HG03439 (cell line): ENCODE data around the gene USF3.

Source experiments
- ATAC-seq: cut with Tn5 transposase; IDR thresholded peaks from one replicate; pipeline ENCODE4 v1.9.1; 2021; ENCODE audit warnings: mild to moderate bottlenecking, moderate library complexity; ENCODE audit not compliant: unreplicated experiment

The USF3 gene, protein sequence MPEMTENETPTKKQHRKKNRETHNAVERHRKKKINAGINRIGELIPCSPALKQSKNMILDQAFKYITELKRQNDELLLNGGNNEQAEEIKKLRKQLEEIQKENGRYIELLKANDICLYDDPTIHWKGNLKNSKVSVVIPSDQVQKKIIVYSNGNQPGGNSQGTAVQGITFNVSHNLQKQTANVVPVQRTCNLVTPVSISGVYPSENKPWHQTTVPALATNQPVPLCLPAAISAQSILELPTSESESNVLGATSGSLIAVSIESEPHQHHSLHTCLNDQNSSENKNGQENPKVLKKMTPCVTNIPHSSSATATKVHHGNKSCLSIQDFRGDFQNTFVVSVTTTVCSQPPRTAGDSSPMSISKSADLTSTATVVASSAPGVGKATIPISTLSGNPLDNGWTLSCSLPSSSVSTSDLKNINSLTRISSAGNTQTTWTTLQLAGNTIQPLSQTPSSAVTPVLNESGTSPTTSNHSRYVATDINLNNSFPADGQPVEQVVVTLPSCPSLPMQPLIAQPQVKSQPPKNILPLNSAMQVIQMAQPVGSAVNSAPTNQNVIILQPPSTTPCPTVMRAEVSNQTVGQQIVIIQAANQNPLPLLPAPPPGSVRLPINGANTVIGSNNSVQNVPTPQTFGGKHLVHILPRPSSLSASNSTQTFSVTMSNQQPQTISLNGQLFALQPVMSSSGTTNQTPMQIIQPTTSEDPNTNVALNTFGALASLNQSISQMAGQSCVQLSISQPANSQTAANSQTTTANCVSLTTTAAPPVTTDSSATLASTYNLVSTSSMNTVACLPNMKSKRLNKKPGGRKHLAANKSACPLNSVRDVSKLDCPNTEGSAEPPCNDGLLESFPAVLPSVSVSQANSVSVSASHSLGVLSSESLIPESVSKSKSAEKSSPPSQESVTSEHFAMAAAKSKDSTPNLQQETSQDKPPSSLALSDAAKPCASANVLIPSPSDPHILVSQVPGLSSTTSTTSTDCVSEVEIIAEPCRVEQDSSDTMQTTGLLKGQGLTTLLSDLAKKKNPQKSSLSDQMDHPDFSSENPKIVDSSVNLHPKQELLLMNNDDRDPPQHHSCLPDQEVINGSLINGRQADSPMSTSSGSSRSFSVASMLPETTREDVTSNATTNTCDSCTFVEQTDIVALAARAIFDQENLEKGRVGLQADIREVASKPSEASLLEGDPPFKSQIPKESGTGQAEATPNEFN (N-terminal part only)

DNA sequence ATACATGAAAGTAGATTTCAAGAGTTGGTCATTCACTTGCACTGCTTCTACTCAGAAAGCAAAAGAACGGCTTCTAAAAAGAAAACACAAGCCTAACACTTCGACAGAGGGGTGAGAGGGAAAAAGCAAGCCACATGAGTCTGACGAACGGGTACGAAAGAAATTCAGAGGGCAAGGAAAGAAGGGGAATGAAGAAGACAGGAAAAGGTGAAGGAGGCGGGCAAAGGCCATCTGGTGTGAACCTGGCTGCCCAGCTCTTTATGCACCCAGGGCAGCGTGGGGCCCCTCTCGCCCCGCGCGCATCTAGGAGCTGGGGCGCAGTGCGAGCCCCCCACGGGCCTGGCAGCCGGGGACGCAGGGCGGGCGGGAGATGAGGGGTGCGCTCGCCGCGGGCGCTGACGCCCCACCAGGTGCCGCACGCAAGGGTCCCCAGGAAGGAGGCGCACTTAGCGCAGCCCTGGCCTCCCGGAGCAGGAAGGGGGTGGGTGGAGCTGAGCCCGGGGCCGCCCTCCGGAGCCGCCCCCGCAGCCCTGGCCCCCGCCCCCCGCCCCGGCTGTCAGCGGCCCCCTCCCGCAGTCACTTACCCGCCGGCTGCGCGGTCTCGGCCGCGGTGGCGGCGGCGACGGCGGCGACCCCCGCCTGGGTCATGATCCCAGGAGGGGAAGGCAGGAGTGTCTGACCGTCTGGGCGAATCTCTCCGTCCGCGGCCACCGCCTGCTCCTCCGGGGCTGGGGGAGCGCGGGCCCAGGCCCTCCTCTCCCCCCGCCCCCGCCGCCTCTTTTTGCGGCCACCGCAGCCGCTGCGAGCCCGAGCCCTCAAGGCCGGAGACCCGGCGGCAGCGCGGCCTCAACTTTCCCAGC, at the start of gene USF3:
TSS of gene USF3 (minus strand) at position 857 of the 860 bp plus-strand sequence. CDS start 21,764 bp downstream, outside the sequence.
- peak; percentile 50 for ATAC-seq

DNA sequence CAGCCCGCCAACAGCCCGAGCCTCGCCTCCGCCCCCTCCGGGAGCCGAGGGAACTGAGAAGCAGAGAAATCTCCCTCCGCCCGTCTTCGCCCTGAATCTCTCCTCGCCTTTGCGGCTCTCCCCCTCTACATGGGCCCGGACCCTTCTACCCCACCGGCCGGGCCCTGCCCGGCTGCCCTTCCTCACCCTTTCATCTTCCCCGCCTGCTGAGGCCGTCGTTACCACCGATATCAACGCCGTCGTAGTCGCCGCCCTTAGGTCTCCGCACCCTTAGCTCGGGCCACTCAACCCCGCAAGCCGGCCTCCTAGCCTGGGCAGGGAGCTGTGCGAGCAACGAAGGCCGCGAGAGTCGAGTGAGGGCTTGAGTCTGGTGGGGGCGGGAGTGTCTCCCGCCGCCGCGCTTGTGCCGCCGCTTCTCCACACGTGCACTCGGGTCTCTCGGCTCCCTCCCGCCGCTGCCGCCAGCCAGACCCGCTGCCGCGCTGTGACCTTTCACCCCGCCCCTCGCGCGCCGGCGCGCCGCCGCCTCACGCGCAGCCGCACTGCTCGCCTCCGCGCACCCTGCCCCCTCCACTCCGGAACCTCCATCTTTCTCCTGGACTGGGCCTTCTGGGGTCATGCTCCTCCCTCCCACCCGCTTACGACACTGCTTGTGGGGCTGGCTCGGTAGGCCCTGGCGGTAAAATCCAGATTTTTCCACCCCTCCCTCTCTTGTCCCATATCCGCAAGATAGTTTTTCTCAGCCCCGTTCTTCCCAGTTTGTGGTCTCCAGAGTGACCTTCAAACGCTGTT, 49.5 kb upstream of the USF3 start, which contains the start of gene NAA50:
TSS of gene NAA50 (minus strand) at position 494 of the 792 bp plus-strand sequence. CDS start at position 194, 300 bp downstream.
- ATAC-seq = peak; percentile 53

DNA sequence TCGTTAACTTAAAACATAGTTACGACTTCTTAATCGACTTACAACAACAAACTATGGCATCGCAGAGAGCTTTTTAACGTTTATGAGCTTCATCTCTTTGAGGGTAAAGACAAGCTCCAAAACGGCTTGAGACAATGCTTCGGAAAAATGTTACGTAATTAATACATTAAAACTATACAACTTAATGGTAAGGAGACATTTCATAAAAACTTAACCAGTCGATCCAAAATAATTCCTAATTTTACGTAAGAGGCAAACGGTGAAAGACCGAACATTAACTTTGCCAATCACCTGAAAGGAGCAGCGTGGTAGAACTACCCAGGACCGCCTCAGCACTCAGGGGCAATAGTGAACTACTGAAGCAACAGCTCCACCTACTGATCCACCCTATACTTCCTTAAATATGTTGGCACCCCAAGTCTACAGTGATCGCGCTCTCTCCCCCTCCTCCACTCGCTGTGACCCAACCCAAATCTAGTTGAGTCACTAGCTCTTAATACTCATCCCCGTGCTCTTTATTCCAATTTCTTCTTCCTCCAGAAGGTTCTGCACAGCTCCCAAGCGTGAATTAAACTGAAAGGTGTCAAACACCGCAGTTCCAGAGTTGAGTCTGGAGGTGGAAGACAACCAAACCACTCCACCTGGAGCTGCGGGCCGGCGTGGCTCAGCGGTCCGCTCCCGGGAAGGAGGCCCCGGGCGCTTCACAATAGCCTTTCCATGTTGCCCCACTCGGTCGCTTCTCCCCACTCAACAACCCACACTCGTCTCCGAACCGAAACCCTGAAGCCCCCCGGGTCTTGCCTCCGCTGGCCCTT, 48.7 kb upstream of the USF3 start:
- ATAC-seq = peak; percentile 55

DNA sequence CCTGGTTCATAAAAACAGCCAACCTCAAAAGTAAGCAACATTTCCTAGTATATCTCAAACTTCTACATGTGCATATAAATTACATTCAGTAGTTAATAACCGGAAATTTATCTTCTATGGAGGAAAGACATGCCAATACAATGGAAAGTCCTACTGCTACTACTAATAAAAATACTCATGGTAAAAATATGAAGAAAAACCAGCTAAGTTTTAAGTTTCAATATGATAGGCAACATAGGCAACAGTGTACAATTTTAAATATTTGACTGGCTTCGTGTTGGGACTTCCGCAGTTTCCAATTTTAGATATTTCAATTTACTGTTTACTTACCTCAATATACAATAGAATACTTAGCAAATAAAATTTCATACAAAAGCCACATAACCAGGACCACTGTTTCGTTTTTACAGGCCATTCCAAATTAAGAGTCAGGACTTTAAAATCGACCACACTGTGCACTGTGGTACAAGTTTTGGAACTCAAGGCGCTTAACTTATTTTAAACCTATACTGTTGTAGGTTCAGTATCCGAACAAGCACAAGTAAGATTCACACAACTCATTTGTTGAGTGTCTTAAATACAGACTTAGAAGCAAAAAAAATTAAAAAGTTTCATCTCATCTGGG, 46.7 kb upstream of the USF3 start:
- no peak for ATAC-seq

DNA sequence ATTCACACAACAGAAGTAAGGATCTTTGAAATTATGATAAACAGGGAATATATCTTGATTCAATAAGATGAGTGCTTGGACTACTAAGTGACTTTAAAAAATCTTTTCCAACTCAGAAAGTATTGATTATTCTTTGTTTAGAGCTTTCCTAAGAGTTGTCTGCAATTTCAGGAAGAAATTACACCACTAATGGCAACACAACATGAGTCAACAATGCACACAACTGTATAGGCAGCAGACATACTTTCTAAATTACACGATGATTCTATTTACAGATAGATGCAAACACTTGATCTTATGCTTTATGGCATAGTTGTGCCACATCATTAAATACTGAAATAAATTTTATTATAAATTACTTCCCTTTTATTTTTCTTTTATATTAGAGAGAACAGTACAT, 45.2 kb upstream of the USF3 start:
- no peak for ATAC-seq

DNA sequence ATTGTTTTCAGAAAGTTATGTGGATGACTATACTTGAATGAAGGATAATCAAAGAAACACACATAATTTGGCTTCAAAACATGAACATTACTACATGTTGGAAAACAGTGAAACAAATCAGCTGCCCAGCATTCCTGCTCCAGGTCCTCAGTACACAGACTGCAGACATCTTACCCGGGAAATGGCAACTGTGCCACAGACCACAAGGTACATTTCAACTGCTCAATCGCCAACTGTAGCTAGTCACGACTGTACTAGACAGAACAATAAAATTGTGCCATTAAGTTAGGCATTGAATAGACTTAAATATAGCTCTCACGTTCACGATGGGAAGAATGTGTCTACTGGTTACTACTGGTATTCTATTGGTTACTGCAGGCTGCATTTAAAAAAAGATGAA, 44.6 kb upstream of the USF3 start:
- no peak for ATAC-seq

DNA sequence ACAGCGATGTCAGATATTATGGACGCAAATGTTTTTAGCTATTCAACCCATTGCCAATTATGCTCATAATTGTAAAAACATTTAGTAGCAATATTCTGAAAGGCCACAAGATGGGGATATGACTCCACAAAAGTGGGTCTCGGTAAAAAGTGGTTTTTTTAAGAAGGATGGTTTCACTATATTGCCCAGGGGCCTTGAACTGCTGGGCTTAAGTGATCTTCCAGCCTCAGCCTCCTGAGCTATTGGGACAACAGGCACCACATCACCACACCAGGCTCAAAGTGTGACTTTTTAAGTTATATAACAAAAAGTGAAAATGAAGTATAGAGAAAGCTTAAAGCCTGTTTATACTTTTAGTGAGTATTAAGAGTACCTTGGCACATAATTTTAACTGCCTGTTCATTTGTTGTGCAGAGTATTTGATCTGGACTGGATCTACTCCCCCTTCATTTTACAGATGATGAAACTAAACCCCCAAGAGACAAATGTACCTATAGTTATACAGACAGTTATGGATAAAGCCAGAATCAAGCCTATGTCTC, 40.2 kb upstream of the USF3 start:
- peak; percentile 69 for ATAC-seq

DNA sequence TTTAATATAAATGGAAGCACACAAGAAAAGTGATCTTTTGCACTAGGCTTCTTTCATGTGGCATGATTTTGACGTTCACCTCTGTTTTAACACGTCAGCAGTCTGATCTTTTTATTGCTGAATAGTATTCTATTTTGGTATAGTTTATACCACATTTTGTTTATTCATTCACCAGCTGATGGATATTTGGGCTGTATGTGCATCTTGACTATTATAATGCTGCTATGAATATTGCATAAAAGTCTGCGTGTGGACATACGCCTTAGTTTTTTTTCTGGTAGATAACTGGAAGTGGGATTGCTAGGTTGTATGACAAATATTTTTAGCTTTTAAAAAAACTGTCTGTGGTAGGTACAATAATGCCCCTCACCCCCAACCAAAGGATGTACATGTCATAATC, 35.3 kb upstream of the USF3 start:
- no peak for ATAC-seq

DNA sequence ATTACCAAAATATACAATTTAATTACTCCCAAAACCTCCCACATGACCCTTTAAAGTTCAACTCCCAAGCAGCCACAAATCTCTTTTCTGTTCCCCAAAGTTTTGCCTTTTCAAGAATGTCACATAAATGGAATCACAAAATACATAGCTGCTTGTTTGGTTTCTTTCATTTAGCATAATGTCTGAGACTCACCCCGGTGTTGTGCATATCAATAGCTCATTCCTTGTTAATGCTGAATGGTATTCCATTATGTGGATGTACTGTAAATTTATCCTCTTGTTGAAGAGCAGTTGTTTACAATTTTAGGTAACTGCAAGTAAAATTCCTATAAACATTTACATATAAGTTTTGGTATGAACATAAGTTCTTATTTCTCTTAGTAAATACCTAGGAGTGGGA, 34.1 kb upstream of the USF3 start:
- no peak for ATAC-seq

DNA sequence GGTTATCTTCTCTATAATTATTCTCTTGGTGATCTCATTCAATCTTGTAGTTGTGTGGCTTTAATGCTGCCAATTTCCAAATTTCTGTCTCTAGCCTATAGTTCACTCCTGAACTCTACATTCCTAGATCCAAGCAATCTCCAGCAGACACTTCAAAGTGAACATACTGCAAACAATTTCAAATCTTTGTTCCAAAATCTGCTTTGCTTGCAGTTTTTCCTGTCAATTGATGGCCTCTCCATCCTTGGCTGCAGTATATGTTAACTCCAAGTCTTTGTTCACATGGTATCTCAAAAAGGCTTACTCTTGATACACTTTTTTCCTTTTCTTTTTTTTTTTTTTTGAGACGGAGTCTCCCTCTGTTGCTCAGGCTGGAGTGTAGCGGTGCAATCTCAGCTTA, 32.2 kb upstream of the USF3 start:
- no peak for ATAC-seq

DNA sequence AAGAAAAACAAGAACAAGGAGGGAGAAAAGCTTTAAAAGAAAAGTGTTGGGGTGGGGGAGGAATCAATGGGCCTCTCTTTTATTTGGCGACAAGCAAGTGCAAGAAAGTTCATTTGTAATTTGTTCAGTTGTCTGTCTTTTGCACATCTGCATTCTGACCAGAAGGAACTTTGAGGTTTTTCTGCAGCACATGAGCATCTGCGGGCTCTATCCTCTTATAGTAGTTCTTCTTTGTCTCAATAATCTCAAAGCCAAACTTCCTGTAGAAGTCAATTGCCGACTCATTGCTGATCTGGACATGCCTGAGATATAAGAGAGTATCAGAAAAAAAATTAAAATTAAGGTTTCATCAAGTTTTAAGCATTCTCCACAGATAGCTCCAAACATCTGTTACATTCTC, 25.2 kb upstream of the USF3 start:
- ATAC-seq = no peak

DNA sequence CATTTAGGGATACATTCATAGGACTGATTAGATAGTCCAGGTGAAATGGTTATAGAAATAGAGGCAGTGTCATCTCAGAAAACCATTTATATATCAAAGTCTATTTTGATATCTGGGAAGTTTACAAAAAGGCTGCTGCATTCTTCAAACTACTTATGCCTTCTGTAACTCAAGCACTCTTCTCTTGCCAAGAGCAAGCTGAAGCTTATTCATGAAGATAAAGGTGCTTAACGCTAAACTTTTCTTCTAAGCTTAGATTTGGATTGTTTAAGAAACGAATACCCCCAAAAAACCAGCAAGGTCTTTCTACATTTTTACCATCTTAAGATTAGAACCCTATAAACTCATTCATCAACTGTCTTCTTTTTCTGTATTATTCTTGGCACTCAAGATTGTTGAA, 23.3 kb upstream of the USF3 start:
- ATAC-seq = no peak

DNA sequence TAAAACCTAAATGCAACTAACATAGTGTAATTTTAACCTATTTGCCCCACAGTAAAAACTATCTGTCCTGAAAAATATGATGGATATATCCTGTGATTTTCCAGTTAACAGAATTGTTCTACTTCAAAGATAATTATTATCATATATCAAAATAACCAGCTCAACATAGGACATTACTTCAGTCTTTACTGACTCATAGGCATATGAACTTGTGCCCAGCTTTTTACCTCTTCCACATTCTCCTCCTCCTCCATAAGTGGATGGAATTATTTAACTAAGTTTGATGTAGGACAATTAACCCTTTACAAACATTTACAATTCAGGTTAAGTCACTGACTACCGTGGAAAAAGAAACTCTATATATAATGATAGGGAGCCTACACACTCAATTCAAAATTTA, 22.9 kb upstream of the USF3 start:
- ATAC-seq = no peak

DNA sequence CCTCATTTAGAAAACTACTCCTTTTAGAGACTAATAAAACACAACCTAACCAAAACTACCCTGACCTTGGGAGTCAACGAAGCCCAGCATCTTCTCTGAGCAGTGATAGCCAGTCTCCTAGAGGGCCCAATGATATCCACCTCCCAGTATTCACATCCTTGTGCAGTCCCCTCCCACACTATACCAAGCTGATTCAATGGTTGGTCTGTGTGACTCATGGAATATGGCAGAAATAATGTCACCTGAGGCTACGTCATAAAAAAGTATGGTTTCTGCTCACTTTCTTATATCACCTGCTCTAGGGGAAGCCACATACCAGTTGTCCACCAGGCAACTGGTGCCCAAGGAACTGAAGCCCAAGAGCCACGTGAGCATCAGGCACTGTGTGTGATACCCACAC, 21.4 kb upstream of the USF3 start:
- no peak for ATAC-seq

DNA sequence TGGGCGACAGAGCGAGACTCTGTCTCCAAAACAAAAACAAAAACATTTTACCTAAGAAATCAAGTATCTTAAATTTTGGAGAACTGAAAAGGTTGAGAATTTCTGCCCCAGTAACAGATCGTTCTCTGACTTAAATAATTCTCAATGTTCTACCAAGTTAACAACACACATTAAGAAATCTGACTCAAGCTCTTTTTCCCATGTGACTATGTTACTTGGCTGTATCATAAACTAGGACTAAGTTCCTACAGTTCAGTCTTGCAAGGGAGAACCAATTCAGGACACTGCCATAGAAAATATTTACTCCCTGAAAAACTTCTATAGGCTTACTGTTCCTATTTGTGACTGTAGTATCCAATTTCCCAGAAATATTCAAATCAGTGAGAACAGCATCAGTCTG, 20.9 kb upstream of the USF3 start:
- no peak for ATAC-seq

DNA sequence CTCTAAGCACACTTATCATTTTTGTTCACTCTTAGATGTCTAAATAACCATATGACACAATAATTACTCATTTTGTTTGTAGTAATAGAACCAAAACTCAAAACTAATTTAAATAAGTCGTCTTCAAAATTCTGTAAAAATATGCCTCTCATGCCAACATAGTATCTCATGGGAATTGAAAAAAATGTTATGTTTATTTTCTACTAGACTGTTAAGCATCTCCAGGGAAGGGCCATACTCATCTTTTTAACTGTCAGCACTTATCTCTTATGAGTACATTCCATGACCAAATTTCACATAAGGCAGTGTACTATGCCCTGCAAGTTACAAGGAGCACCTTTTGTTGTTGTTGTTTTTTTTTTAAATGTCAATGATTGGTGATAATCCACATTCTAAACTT, 18.3 kb upstream of the USF3 start:
- no peak for ATAC-seq

DNA sequence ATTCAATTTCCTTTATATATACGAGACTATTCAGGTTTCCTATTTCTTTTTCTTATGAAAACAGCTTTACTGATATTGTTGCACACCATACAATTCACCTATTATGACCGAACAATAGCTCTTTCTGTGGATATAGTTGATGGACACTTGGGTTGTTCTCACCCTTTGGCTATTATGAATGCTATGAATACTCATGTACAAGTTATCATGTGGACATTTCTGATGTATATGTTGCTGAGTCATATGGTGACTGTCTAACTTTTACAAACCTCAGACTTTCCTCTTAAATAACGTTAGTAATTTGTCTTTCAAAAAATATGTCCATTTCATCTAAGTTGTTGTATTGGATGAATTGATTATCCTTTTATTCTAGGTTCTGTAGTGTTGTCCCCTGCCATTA, 15.7 kb upstream of the USF3 start:
- no peak for ATAC-seq

DNA sequence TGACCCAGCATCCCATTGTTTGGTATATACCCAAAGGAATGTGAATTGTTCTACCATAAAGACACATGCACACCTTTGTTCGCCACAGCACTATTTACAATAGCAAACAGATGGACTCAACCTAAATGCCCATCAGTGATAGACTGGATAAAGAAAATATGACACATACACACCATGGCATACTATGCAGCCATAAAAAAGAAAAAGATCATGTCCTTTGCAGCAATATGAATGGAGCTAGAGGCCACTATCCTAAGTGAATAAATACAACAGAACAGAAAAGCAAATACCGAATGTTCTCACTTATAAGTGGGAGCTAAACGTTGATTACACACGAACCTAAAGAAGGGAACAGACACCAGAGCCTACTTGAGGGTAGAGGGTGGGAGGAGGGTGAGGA, 11.4 kb upstream of the USF3 start:
- no peak for ATAC-seq
